Right atrium auricular region (tissue), 2 donors: ENCODE data around the gene POLR3GL. TPM values are rescaled to one million over a fixed set of nuclear protein-coding genes. Genes with fewer than 3 reads are reported as not detected.

Experiments used
- DNase-seq: peaks from one replicate; pipeline ENCODE4 v3.0.0-alpha.2; 2019; ENCODE audit warnings: low spot score
- H3K27ac ChIP-seq, 2 donors: fragments of 200-600 bp; sonication (generic); 1 replicate in 1 of 2; 2 replicates in 1 of 2; pipeline ENCODE4 v1.5.1; 2016 to 2019
- H3K27me3 ChIP-seq, 2 donors: fragments of 200-600 bp; sonication (generic); one replicate each; pipeline versions ENCODE4 v1.5.1 to v1.6.0; 2017 to 2019
- H3K36me3 ChIP-seq: fragments of 200-600 bp; sonication (generic); one replicate; pipeline ENCODE4 v1.5.1; 2016
- H3K4me1 ChIP-seq, 2 donors: fragments of 200-600 bp; sonication (generic); one replicate each; pipeline versions ENCODE4 v1.5.1 to v1.6.0; 2017 to 2019
- H3K4me3 ChIP-seq, 2 donors: fragments of 200-600 bp; sonication (generic); 1 replicate in 1 of 2; 2 replicates in 1 of 2; pipeline ENCODE4 v1.5.1; 2017 to 2019; ENCODE audit warnings: mild to moderate bottlenecking in 1 of 2, moderate library complexity in 1 of 2
- H3K9me3 ChIP-seq, 2 donors: fragments of 200-600 bp; sonication (generic); one replicate each; pipeline ENCODE4 v1.5.1; 2019
- CTCF ChIP-seq, 2 donors: fragments of 200-600 bp; sonication (generic); IDR thresholded peaks; one replicate each; pipeline ENCODE4 v1.5.1; 2019; ENCODE audit warnings: antibody characterized with exemption in 2 of 2
- total RNA-seq, 2 donors: library from RNA; depleted of rRNA; stranded (reverse); fragments of >200 nt; gene quantifications; one replicate each; pipeline ENCODE4 v1.1.0, GENCODE V29; 2016

POLR3GL gene
- total RNA-seq, 2 donors from 2014 or later = 36.4 to 45.2 TPM

DNA sequence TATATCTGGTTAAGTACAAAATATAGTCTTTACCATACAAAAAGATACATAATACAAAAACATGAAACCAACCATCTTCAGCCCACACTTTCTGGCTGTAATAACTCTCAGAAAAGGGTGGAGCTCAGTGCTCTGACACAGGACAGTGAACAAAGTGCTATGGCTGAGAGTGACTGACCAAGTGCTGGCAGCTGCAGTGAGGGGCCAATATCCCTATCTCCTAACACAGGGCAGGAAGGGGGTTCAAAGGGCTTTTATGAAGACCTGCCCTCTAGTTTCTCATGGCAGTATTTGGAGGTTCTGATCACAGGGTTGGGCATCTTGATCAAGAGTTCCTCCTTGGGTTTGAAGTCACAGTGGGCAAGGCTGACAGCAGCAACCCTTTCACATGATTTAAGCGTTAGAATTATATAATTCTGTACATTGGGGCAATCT is 28.0 kb downstream of the POLR3GL start:
- H3K4me1 ChIP-seq = peaks cover 0 to 32% of the 10 kb centered on the region in 2 donors
- peaks cover 45% of the 10 kb centered on the region for H3K36me3 ChIP-seq
- no peaks in the 10 kb centered on the region for H3K9me3 ChIP-seq
- no peaks in the 10 kb centered on the region for H3K27me3 ChIP-seq
- H3K4me3 ChIP-seq = peak overlapping the region; percentile 74 to 92
- no peak for TF ChIP-seq CTCF (IDR thresholded peaks at IDR 0.05)
- no peak for DNase-seq
- H3K27ac ChIP-seq = peak overlapping the region; percentile 98

GRCh38 chr1:145992958-145993617 is 28.6 kb downstream of the POLR3GL start:
- Histone ChIP-seq H3K27me3 (no peaks in the 10 kb centered on the region), H3K9me3 (no peaks in the 10 kb centered on the region), H3K27ac (peak overlapping the region; percentile 98), H3K4me1 (peaks cover 0 to 38% of the 10 kb centered on the region in 2 donors), H3K36me3 (peaks cover 45% of the 10 kb centered on the region), H3K4me3 (peak overlapping the region; percentile 74 to 92)
- no peak for DNase-seq
- TF ChIP-seq CTCF (IDR thresholded peaks at IDR 0.05) = no peak

DNA sequence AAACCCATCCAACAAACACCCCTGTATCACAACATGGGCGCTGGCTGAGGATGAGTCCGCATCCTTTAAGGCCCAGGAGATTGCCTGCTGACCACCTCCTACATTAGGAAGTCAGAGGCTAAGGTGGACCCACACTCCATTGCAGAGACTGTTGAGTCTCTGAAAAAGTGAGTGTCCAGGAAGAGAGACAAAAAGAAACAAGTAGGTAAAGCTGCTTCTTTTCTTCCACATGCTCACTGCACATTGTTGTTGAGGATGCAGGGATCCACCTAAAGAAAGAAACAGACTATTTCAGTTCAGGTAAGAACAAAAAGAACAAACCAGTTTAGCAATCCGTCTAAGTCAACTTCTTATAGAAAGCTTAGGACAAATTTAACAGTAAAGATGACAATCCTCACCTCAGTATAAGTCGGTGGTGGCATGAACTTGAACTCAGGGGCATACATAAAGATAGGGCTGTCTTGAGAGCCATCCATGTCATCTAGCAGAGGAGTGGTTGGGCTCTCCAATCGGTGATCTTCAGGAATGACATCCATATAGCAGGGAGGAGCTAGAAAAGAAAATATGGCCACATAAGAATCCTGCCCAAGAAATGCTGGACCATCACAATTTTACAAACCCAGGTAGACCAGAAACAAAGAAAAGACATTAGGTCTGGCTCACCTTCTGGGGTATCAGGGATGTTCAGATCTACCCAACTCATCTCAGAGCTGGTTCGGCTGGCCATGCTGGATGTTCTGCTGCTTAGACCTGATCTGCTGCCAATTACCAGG is 29.3 kb downstream of the POLR3GL start:
- TF ChIP-seq CTCF (IDR thresholded peaks at IDR 0.05) = no peak
- Histone ChIP-seq H3K4me3 (peak overlapping the region; percentile 74 to 92), H3K36me3 (peaks cover 45% of the 10 kb centered on the region), H3K27me3 (no peaks in the 10 kb centered on the region), H3K9me3 (no peaks in the 10 kb centered on the region), H3K4me1 (peaks cover 0 to 45% of the 10 kb centered on the region in 2 donors), H3K27ac (peak overlapping the region; percentile 98)
- no peak for DNase-seq

- Histone ChIP-seq H3K4me3 (peak overlapping the region; percentile 74 to 92), H3K27ac (peak overlapping the region; percentile 98), H3K36me3 (peaks cover 45% of the 10 kb centered on the region), H3K27me3 (no peaks in the 10 kb centered on the region), H3K4me1 (peaks cover 0 to 52% of the 10 kb centered on the region in 2 donors), H3K9me3 (no peaks in the 10 kb centered on the region)
- no peak for DNase-seq
- no peak for TF ChIP-seq CTCF (IDR thresholded peaks at IDR 0.05)
Measured at GRCh38 chr1:145994391-145995120, 30.1 kb downstream of the POLR3GL start.

- Histone ChIP-seq H3K4me3 (peak overlapping the region; percentile 74 to 92), H3K27me3 (no peaks in the 10 kb centered on the region), H3K27ac (peak overlapping the region; percentile 98), H3K4me1 (peaks cover 0 to 57% of the 10 kb centered on the region in 2 donors), H3K9me3 (no peaks in the 10 kb centered on the region), H3K36me3 (peaks cover 45% of the 10 kb centered on the region)
- no peak for TF ChIP-seq CTCF (IDR thresholded peaks at IDR 0.05)
- DNase-seq = no peak
Measured at GRCh38 chr1:145995148-145995881, 30.8 kb downstream of the POLR3GL start.
